Subcutaneous abdominal adipose tissue (tissue), 5 donors: Measurements from ENCODE around the gene CLDN19.
"Not testable (repeated sequence)": the region's sequence is repeated elsewhere in the genome, so short reads cannot be mapped to it uniquely, and the experiment has no call there.

Experiments
- H3K27ac ChIP-seq: one replicate; pipeline ENCODE4 v1.7.0; 2013; ENCODE audit warnings: low read depth, mild to moderate bottlenecking, inconsistent platforms, low read length, moderate library complexity
- H3K27me3 ChIP-seq, 5 donors: one replicate each; pipeline ENCODE4 v1.7.0; 2013; ENCODE audit warnings: low read length in 5 of 5, inconsistent platforms in 1 of 5; ENCODE audit not compliant: control insufficient read depth in 5 of 5, insufficient read depth in 4 of 5
- H3K36me3 ChIP-seq, 5 donors: one replicate each; pipeline ENCODE4 v1.7.0; 2013; ENCODE audit warnings: low read length in 5 of 5; ENCODE audit not compliant: control insufficient read depth in 5 of 5, insufficient read depth in 5 of 5
- H3K4me1 ChIP-seq, 5 donors: one replicate each; pipeline ENCODE4 v1.7.0; 2013; ENCODE audit warnings: low read length in 5 of 5, mild to moderate bottlenecking in 3 of 5, moderate library complexity in 1 of 5; ENCODE audit not compliant: control insufficient read depth in 5 of 5, insufficient read depth in 5 of 5
- H3K4me3 ChIP-seq, 5 donors: one replicate each; pipeline ENCODE4 v1.7.0; 2013; ENCODE audit warnings: low read length in 5 of 5, low read depth in 1 of 5
- H3K9ac ChIP-seq, 5 donors: one replicate each; pipeline ENCODE4 v1.7.0; 2013; ENCODE audit warnings: low read length in 5 of 5, mild to moderate bottlenecking in 4 of 5, moderate library complexity in 3 of 5
- H3K9me3 ChIP-seq, 5 donors: one replicate each; pipeline ENCODE4 v1.7.0; 2013; ENCODE audit warnings: low read length in 5 of 5; ENCODE audit not compliant: control insufficient read depth in 5 of 5
- donor health status: healthy.
- donor health status: healthy.
- donor health status: healthy.
- donor health status: healthy.
- donor health status: healthy.

Gene CLDN19

GRCh38 chr1:42734201-42735035 lies 5.6 kb downstream of the CLDN19 start:
- Histone ChIP-seq H3K36me3 (no peaks in the 10 kb centered on the region), H3K9me3 (no peaks in the 10 kb centered on the region), H3K9ac (no peak overlapping the region), H3K4me3 (no peak overlapping the region), H3K4me1 (peaks cover 0 to 18% (median 8%) of the 10 kb centered on the region in 5 donors), H3K27me3 (peaks cover 3 to 12% (median 4%) of the 10 kb centered on the region in 5 donors), H3K27ac (no peak overlapping the region)

GRCh38 chr1:42733415-42734200 lies 6.4 kb downstream of the CLDN19 start:
- Histone ChIP-seq H3K36me3 (no peaks in the 10 kb centered on the region), H3K27me3 (peaks cover 3 to 12% (median 4%) of the 10 kb centered on the region in 5 donors), H3K4me3 (no peak overlapping the region), H3K9ac (no peak overlapping the region), H3K27ac (no peak overlapping the region), H3K4me1 (peaks cover 0 to 18% (median 8%) of the 10 kb centered on the region in 5 donors), H3K9me3 (no peaks in the 10 kb centered on the region)

GRCh38 chr1:42732126-42732680 lies 7.8 kb downstream of the CLDN19 start:
- Histone ChIP-seq H3K4me1 (peaks cover 0 to 11% (median 8%) of the 10 kb centered on the region in 5 donors), H3K4me3 (no peak overlapping the region), H3K9me3 (no peaks in the 10 kb centered on the region), H3K9ac (peak overlapping the region in 1 of 5 donors; percentile 48), H3K36me3 (no peaks in the 10 kb centered on the region), H3K27me3 (peaks cover 0 to 12% (median 3%) of the 10 kb centered on the region in 5 donors), H3K27ac (no peak overlapping the region)

- no peaks in the 10 kb centered on the region for H3K9me3 ChIP-seq
- no peaks in the 10 kb centered on the region for H3K36me3 ChIP-seq
- H3K27me3 ChIP-seq, result peaks cover 0 to 9% (median 3%) of the 10 kb centered on the region in 5 donors
- H3K27ac ChIP-seq, result no peak overlapping the region
- H3K9ac ChIP-seq, result no peak overlapping the region
- H3K4me1 ChIP-seq, result peaks cover 0 to 5% (median 4%) of the 10 kb centered on the region in 5 donors
- H3K4me3 ChIP-seq, result no peak overlapping the region
Observed at GRCh38 chr1:42731585-42731984, 8.5 kb downstream of the CLDN19 start.

GRCh38 chr1:42730988-42731387 lies 9.0 kb downstream of the CLDN19 start:
- Histone ChIP-seq H3K4me3 (no peak overlapping the region), H3K27ac (no peak overlapping the region), H3K27me3 (peaks cover 0 to 9% (median 3%) of the 10 kb centered on the region in 5 donors), H3K4me1 (peaks cover 0 to 2% (median 0%) of the 10 kb centered on the region in 5 donors), H3K36me3 (no peaks in the 10 kb centered on the region), H3K9me3 (no peaks in the 10 kb centered on the region), H3K9ac (no peak overlapping the region)

GRCh38 chr1:42730002-42730401 lies 10.0 kb downstream of the CLDN19 start:
- H3K9me3 ChIP-seq, result no peaks in the 10 kb centered on the region
- peaks cover 0 to 9% (median 3%) of the 10 kb centered on the region in 5 donors for H3K27me3 ChIP-seq
- no peak overlapping the region for H3K9ac ChIP-seq
- no peak overlapping the region for H3K4me3 ChIP-seq
- no peaks in the 10 kb centered on the region for H3K36me3 ChIP-seq
- no peak overlapping the region for H3K27ac ChIP-seq
- H3K4me1 ChIP-seq, result peaks cover 0 to 2% (median 0%) of the 10 kb centered on the region in 5 donors

GRCh38 chr1:42725820-42726219 lies 14.2 kb downstream of the CLDN19 start:
- H3K27me3 ChIP-seq, H3K36me3 ChIP-seq, H3K9ac ChIP-seq: not testable (repeated sequence)

GRCh38 chr1:42723511-42723910 lies 16.5 kb downstream of the CLDN19 start:
- Histone ChIP-seq H3K27ac (no peak overlapping the region), H3K4me3 (no peak overlapping the region), H3K27me3 (no peaks in the 10 kb centered on the region), H3K9me3 (no peaks in the 10 kb centered on the region), H3K4me1 (no peaks in the 10 kb centered on the region), H3K9ac (no peak overlapping the region), H3K36me3 (peaks cover 0 to 2% (median 0%) of the 10 kb centered on the region in 5 donors)

More at GRCh38 chr1:42725820-42726219, 14.2 kb downstream of the CLDN19 start:
- not testable (repeated sequence) for H3K4me1 ChIP-seq, H3K9me3 ChIP-seq, H3K4me3 ChIP-seq, H3K27ac ChIP-seq

- not testable (repeated sequence) for H3K9me3 ChIP-seq, H3K27ac ChIP-seq, H3K36me3 ChIP-seq, H3K27me3 ChIP-seq, H3K4me1 ChIP-seq, H3K4me3 ChIP-seq, H3K9ac ChIP-seq
Observed at GRCh38 chr1:42722403-42722802, 17.6 kb downstream of the CLDN19 start.

GRCh38 chr1:42721926-42722325 lies 18.1 kb downstream of the CLDN19 start:
- no peak overlapping the region for H3K4me3 ChIP-seq
- no peak overlapping the region for H3K9ac ChIP-seq
- no peaks in the 10 kb centered on the region for H3K27me3 ChIP-seq
- H3K4me1 ChIP-seq, result no peaks in the 10 kb centered on the region
- peaks cover 0 to 8% (median 0%) of the 10 kb centered on the region in 5 donors for H3K36me3 ChIP-seq
- no peak overlapping the region for H3K27ac ChIP-seq
- no peaks in the 10 kb centered on the region for H3K9me3 ChIP-seq
